IPS DF 4.7 (cell line): ENCODE data around the gene RXRA.

Source experiments
- DNase-seq: peaks from one replicate; pipeline ENCODE4 v3.0.0-alpha.2; 2013; ENCODE audit warnings: low spot score; ENCODE audit errors: extremely low read depth

The RXRA gene

GRCh38 chr9:134336228-134336627, 10.0 kb downstream of the RXRA start:
- DNase-seq: no peak

GRCh38 chr9:134336924-134337323, 10.7 kb downstream of the RXRA start:
- DNase-seq: no peak

GRCh38 chr9:134337469-134337868, 11.2 kb downstream of the RXRA start:
- no peak for DNase-seq

GRCh38 chr9:134338394-134339182, 12.3 kb downstream of the RXRA start:
- no peak for DNase-seq

GRCh38 chr9:134339183-134339806, 13.0 kb downstream of the RXRA start:
- no peak for DNase-seq

- no peak for DNase-seq
Observed at GRCh38 chr9:134340475-134341160, 14.4 kb downstream of the RXRA start.

- no peak for DNase-seq
Observed at GRCh38 chr9:134341306-134341705, 15.1 kb downstream of the RXRA start.

GRCh38 chr9:134341929-134342745, 15.9 kb downstream of the RXRA start:
- DNase-seq: no peak

GRCh38 chr9:134342746-134343115, 16.5 kb downstream of the RXRA start:
- no peak for DNase-seq

GRCh38 chr9:134343637-134344036, 17.4 kb downstream of the RXRA start:
- DNase-seq: no peak

- DNase-seq: no peak
Observed at GRCh38 chr9:134344068-134344799, 18.0 kb downstream of the RXRA start.

GRCh38 chr9:134344800-134345310, 18.6 kb downstream of the RXRA start:
- no peak for DNase-seq

GRCh38 chr9:134345737-134346136, 19.5 kb downstream of the RXRA start:
- DNase-seq: no peak

GRCh38 chr9:134346151-134346550, 19.9 kb downstream of the RXRA start:
- DNase-seq: no peak

GRCh38 chr9:134346840-134347583, 20.8 kb downstream of the RXRA start:
- DNase-seq: no peak

GRCh38 chr9:134347996-134348395, 21.7 kb downstream of the RXRA start:
- DNase-seq: no peak

- DNase-seq: no peak
Observed at GRCh38 chr9:134348404-134349155, 22.3 kb downstream of the RXRA start.

- no peak for DNase-seq
Observed at GRCh38 chr9:134349936-134350335, 23.7 kb downstream of the RXRA start.

GRCh38 chr9:134350416-134350994, 24.2 kb downstream of the RXRA start:
- no peak for DNase-seq
